DMS79 (cell line): ENCODE data around the gene PKP2.

Experiments
- DNase-seq: peaks from one replicate; lab custom pipeline; 2025; lab: John Stamatoyannopoulos, UW

Gene PKP2

DNA sequence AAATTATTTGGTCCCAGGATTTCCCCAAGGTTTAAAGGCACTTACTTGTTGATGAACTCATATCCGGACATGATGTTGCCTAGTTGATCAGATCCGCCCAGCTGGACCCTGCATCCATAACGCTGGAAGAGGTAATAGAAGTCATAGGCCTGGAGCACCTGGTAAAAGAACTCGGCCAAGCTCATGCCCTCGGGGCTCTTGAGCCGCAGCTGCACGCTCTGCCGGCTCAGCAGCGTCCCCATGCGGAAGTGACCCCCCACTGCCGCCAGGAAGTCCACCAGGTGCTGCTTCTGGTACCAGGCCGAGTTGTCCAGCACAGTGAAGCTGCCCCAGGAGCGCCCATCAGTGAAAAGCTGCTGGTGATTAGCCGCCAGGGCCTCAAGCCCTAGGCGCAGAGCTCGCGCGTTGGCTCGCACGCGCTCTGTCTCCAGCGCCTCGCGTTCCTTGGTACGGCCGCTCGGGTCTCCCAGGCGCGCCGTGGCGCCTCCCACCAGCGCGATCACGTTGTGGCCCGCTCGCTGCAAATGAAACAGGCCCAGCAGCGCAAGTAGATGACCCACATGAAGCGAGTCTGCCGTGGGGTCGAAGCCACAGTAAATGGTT is 141.4 kb downstream of the PKP2 start:
- peak; percentile 37 for DNase-seq

GRCh38 chr12:32754111-32754510 is 142.5 kb downstream of the PKP2 start:
- DNase-seq = no peak

DNA sequence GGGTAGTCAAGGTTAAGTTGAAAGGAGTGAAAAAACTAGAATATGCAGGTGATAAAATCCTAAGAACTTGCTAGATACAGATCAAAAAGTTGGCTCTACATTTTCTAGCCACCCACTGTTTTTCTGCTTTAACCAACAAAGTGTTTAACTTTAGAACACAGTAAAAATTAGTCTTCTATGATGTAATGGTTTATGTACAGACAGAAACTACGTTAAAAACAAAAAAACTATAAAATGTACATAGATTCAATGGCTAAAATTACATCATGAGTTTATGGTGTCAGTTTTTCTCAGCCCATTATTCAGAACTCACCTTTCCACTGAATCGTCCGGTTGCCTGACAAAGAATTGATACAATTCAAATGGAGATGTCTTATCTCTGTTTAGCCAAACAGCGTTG is 143.0 kb downstream of the PKP2 start:
- DNase-seq = no peak

DNA sequence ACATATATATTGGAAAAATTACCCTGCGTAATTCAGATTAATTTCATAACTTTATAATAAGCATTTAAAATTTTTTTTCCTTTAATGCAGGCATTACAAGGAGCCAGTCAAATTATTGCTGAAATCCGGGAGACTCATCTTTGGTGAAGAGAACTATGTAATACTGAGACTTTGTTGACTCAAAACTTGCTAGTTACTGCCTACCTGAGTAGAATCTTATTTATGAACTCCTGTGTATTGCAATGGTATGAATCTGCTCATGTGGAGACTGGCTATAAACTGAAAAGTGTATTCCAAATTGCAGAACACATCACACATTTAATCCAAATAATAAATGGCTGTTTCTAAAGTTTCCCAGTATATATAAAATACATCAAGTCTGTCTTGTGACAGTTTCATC is 153.3 kb downstream of the PKP2 start:
- no peak for DNase-seq

- DNase-seq = no peak
Observed at GRCh38 chr12:32742133-32742532, 154.4 kb downstream of the PKP2 start.
